IMR-90 (cell line): ENCODE data around the gene PLXNA4. TPM values are rescaled to one million over a fixed set of nuclear protein-coding genes. Genes with fewer than 3 reads are reported as not detected.

ENCODE experiments used
- ATAC-seq: fragments of 200-7000 bp; cut with Tn5 transposase; 2 replicates; pipeline ENCODE4 v1.9.1; 2020; ENCODE audit warnings: low read depth, mild to moderate bottlenecking, moderate library complexity
- BruUV-seq: library from RNA; stranded (reverse); fragments of 400-500 nt; replicated peaks from 2 replicates; lab custom pipeline; 2021; lab: Mats Ljungman, UMichigan
- CTCF ChIA-PET: fragments of 300-600 bp; formaldehyde crosslinking; extraction: SDS; loops from one replicate; lab custom pipeline; 2021; ENCODE audit warnings: antibody characterized with exemption; lab: Yijun Ruan, JAX
- POLR2A ChIA-PET: fragments of 300-600 bp; sonication (Branson Sonifier 250); formaldehyde crosslinking; loops from one replicate; lab custom pipeline; 2022; ENCODE audit warnings: antibody characterized with exemption; ENCODE audit not compliant: unreplicated experiment; lab: Charles Lee
- DNase-seq: peaks from one replicate; pipeline ENCODE4 v3.0.0; 2013
- H2AFZ ChIP-seq: replicated peaks from 2 replicates; pipeline ENCODE3; 2013; ENCODE audit warnings: low read length, mild to moderate bottlenecking; ENCODE audit not compliant: poor library complexity
- H2AK5ac ChIP-seq: 2 replicates; pipeline ENCODE4 v1.6.1; 2013; ENCODE audit warnings: low read depth, low read length, inconsistent platforms
- H2AK9ac ChIP-seq: replicated peaks from 2 replicates; pipeline ENCODE3; 2013; ENCODE audit warnings: mild to moderate bottlenecking, low read depth, low read length, moderate library complexity; ENCODE audit not compliant: poor library complexity
- H2BK120ac ChIP-seq: 2 replicates; pipeline ENCODE4 v1.6.1; 2013; ENCODE audit warnings: low read depth, low read length, inconsistent platforms
- H2BK15ac ChIP-seq: 3 replicates; pipeline ENCODE4 v1.6.1; 2013; ENCODE audit warnings: low read depth, low read length, inconsistent platforms
- H2BK20ac ChIP-seq: 2 replicates; pipeline ENCODE4 v1.6.1; 2013; ENCODE audit warnings: low read depth, mild to moderate bottlenecking, inconsistent platforms, low read length, moderate library complexity
- H2BK5ac ChIP-seq: 2 replicates; pipeline ENCODE4 v1.6.1; 2013; ENCODE audit warnings: mild to moderate bottlenecking, low read depth, low read length, inconsistent platforms; ENCODE audit not compliant: poor library complexity, severe bottlenecking
- H3K14ac ChIP-seq: replicated peaks from 2 replicates; pipeline ENCODE4 v1.6.1; 2013; ENCODE audit warnings: low read depth, low read length, inconsistent platforms
- H3K18ac ChIP-seq: 2 replicates; pipeline ENCODE4 v1.6.1; 2013; ENCODE audit warnings: low read depth, low read length, control low read depth
- H3K23ac ChIP-seq: 2 replicates; pipeline ENCODE4 v1.6.1; 2013; ENCODE audit warnings: low read depth, low read length, inconsistent platforms
- H3K27ac ChIP-seq: 2 replicates; pipeline ENCODE4 v1.5.1; 2013; ENCODE audit warnings: mild to moderate bottlenecking, control low read depth, low read length; ENCODE audit not compliant: insufficient read depth
- H3K27me3 ChIP-seq: 2 replicates; pipeline ENCODE4 v1.6.1; 2013; ENCODE audit warnings: low read length; ENCODE audit not compliant: control insufficient read depth, insufficient read depth
- H3K36me3 ChIP-seq: 2 replicates; pipeline ENCODE4 v1.6.1; 2013; ENCODE audit warnings: low read length, mixed read lengths; ENCODE audit not compliant: control insufficient read depth, insufficient read depth
- H3K4ac ChIP-seq: 2 replicates; pipeline ENCODE4 v1.6.1; 2013; ENCODE audit warnings: low read depth, low read length, inconsistent platforms
- H3K4me1 ChIP-seq: 2 replicates; pipeline ENCODE4 v1.6.1; 2013; ENCODE audit warnings: low read length, mixed read lengths; ENCODE audit not compliant: control insufficient read depth, insufficient read depth
- H3K4me2 ChIP-seq: 2 replicates; pipeline ENCODE4 v1.6.1; 2013; ENCODE audit warnings: low read depth, mild to moderate bottlenecking, control low read depth, low read length, moderate library complexity
- H3K4me3 ChIP-seq: 2 replicates; pipeline ENCODE4 v1.5.1; 2013; ENCODE audit warnings: low read depth, mild to moderate bottlenecking, control low read depth, low read length, moderate library complexity; ENCODE audit not compliant: insufficient read depth
- H3K56ac ChIP-seq: 2 replicates; pipeline ENCODE4 v1.6.1; 2013; ENCODE audit warnings: low read length, inconsistent platforms; ENCODE audit not compliant: insufficient read depth; ENCODE audit errors: extremely low read depth
- H3K79me1 ChIP-seq, 2 experiments: 2 replicates each; pipeline ENCODE4 v1.6.1; 2013; ENCODE audit warnings: low read length in 2 of 2, inconsistent platforms in 1 of 2, low read depth in 1 of 2
- H3K9ac ChIP-seq: 2 replicates; pipeline ENCODE4 v1.6.1; 2013; ENCODE audit warnings: low read depth, low read length, control low read depth
- H3K9me1 ChIP-seq: 2 replicates; pipeline ENCODE4 v1.6.1; 2013; ENCODE audit warnings: low read length, inconsistent platforms; ENCODE audit not compliant: insufficient read depth
- H3K9me3 ChIP-seq: 2 replicates; pipeline ENCODE4 v1.6.1; 2013; ENCODE audit warnings: low read length; ENCODE audit not compliant: control insufficient read depth, insufficient read depth
- H4K20me1 ChIP-seq: 2 replicates; pipeline ENCODE4 v1.6.1; 2013; ENCODE audit warnings: low read length, inconsistent platforms; ENCODE audit not compliant: insufficient read depth
- H4K5ac ChIP-seq: 2 replicates; pipeline ENCODE4 v1.6.1; 2013; ENCODE audit warnings: mild to moderate bottlenecking, low read depth, low read length, control low read depth
- H4K8ac ChIP-seq, 2 experiments: 2 replicates each; pipeline ENCODE4 v1.6.1; 2013; ENCODE audit warnings: low read depth in 2 of 2, low read length in 2 of 2, control low read depth in 1 of 2, inconsistent platforms in 1 of 2
- H4K91ac ChIP-seq: 2 replicates; pipeline ENCODE4 v1.6.1; 2013; ENCODE audit warnings: low read depth, low read length, inconsistent platforms; ENCODE audit not compliant: insufficient read depth
- BHLHE40 ChIP-seq: fragments of 150-350 bp; IDR thresholded peaks from 2 replicates; pipeline ENCODE4 v1.6.1; 2016; ENCODE audit warnings: mild to moderate bottlenecking, low read depth, low read length
- CEBPB ChIP-seq: IDR thresholded peaks from 2 replicates; pipeline ENCODE4 v1.6.1; 2012; ENCODE audit warnings: low read depth, low read length, improper control_type of control experiment
- CHD1 ChIP-seq: IDR thresholded peaks from 2 replicates; pipeline ENCODE4 v1.6.1; 2012; ENCODE audit warnings: low read depth, low read length, improper control_type of control experiment
- CTCF ChIP-seq: conservative IDR thresholded peaks from 2 replicates; pipeline ENCODE4 v1.5.1; 2012; ENCODE audit warnings: mild to moderate bottlenecking, low read depth, low read length, improper control_type of control experiment
- FOS ChIP-seq: fragments of 150-350 bp; IDR thresholded peaks from 2 replicates; pipeline ENCODE4 v1.6.1; 2016; ENCODE audit warnings: low read depth, low read length
- MAFK ChIP-seq: IDR thresholded peaks from 2 replicates; pipeline ENCODE4 v1.6.1; 2012; ENCODE audit warnings: low read depth, low read length, improper control_type of control experiment
- MAZ ChIP-seq: IDR thresholded peaks from 2 replicates; pipeline ENCODE4 v1.6.1; 2012; ENCODE audit warnings: low read depth, mild to moderate bottlenecking, low read length, improper control_type of control experiment, moderate library complexity, borderline replicate concordance
- MXI1 ChIP-seq: IDR thresholded peaks from 2 replicates; pipeline ENCODE4 v1.6.1; 2012; ENCODE audit warnings: low read depth, mild to moderate bottlenecking, low read length, moderate library complexity, borderline replicate concordance
- NFE2L2 ChIP-seq: fragments of 150-350 bp; IDR thresholded peaks from 2 replicates; pipeline ENCODE4 v1.6.1; 2016; ENCODE audit warnings: low read depth, mild to moderate bottlenecking, low read length
- POLR2A ChIP-seq: IDR thresholded peaks from 2 replicates; pipeline ENCODE4 v1.6.1; 2012; ENCODE audit warnings: mild to moderate bottlenecking, low read depth, low read length
- RAD21 ChIP-seq: IDR thresholded peaks from 2 replicates; pipeline ENCODE4 v1.6.1; 2012; ENCODE audit warnings: low read length, improper control_type of control experiment
- RCOR1 ChIP-seq: IDR thresholded peaks from 2 replicates; pipeline ENCODE4 v1.6.1; 2012; ENCODE audit warnings: mild to moderate bottlenecking, low read length, improper control_type of control experiment; ENCODE audit not compliant: insufficient replicate concordance
- RFX5 ChIP-seq: IDR thresholded peaks from 2 replicates; pipeline ENCODE4 v1.8.0; 2012; ENCODE audit warnings: low read depth, mild to moderate bottlenecking, low read length, moderate library complexity
- SMC3 ChIP-seq: fragments of 150-350 bp; IDR thresholded peaks from 2 replicates; pipeline ENCODE4 v1.6.1; 2016; ENCODE audit warnings: low read depth, mild to moderate bottlenecking, antibody characterized with exemption, low read length, moderate library complexity
- USF2 ChIP-seq: fragments of 150-350 bp; IDR thresholded peaks from 2 replicates; pipeline ENCODE4 v1.6.1; 2017; ENCODE audit warnings: mild to moderate bottlenecking, antibody characterized with exemption, low read length, low read depth
- WGBS, 2 experiments: methylation state at CpG; one replicate each; pipeline versions ENCODE4 v1.1.5 to v1.1.7; 2013; ENCODE audit warnings: missing lambda C conversion rate in 2 of 2; ENCODE audit not compliant: insufficient read length in 1 of 2; ENCODE audit errors: extremely low coverage in 2 of 2; 5-methylcytosine and 5-hydroxymethylcytosine counted together
- dilution Hi-C: fragments of 300-500 bp; cut with HindIII; formaldehyde crosslinking; loops from one replicate; pipeline ENCODE4 v1.14.3; 2018; ENCODE audit warnings: low sequenced_read_pairs; ENCODE audit not compliant: unreplicated experiment
- in situ Hi-C: fragments of 300-500 bp; cut with MboI; formaldehyde crosslinking; loops from 3 replicates; pipeline ENCODE4 v1.14.3; 2019; ENCODE audit warnings: low sequenced_read_pairs, inconsistent platforms, mixed read lengths
- intact Hi-C: fragments of 100-400 bp; cut with micrococcal nuclease; formaldehyde crosslinking; loops from 2 replicates; pipeline ENCODE4 v1.10.0; 2022
- polyA plus RNA-seq, 3 experiments: library from polyadenylated mRNA; depleted of rRNA; stranded (reverse); fragments of >200 nt; gene quantifications; 2 replicates each; pipeline ENCODE4 v1.2.3, GENCODE V29; 2012; ENCODE audit warnings: low replicate concordance in 1 of 3
- total RNA-seq: library from RNA; depleted of rRNA; stranded (reverse); fragments of >200 nt; gene quantifications from 2 replicates; pipeline ENCODE4 v1.2.3, GENCODE V29; 2012
- TF ChIP-seq, protein P1 (sequence below): fragments of 150-350 bp; IDR thresholded peaks from 2 replicates; pipeline ENCODE4 v1.6.1; 2016; ENCODE audit warnings: low read depth, mild to moderate bottlenecking, low read length, moderate library complexity, borderline replicate concordance

The PLXNA4 gene
- total and polyA plus RNA-seq, 2 of the 4 experiments (the other 2 are of a cell fraction), result under 0.01 TPM

GRCh38 chr7:132511387-132511786, 64.9 kb downstream of the PLXNA4 start:
- TF ChIP-seq POLR2A (no peak), MAZ (no peak), RCOR1 (no peak), USF2 (no peak), CTCF (no peak), MXI1 (no peak), FOS (no peak), CHD1 (no peak), RAD21 (no peak), BHLHE40 (no peak), NFE2L2 (no peak), RFX5 (no peak), SMC3 (no peak), MAFK (no peak), CEBPB (no peak)
- TF ChIP-seq, protein P1, sequence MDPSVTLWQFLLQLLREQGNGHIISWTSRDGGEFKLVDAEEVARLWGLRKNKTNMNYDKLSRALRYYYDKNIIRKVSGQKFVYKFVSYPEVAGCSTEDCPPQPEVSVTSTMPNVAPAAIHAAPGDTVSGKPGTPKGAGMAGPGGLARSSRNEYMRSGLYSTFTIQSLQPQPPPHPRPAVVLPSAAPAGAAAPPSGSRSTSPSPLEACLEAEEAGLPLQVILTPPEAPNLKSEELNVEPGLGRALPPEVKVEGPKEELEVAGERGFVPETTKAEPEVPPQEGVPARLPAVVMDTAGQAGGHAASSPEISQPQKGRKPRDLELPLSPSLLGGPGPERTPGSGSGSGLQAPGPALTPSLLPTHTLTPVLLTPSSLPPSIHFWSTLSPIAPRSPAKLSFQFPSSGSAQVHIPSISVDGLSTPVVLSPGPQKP, result no peak
- no peak overlapping the region for H2AFZ ChIP-seq
- no peaks in the 10 kb centered on the region for H3K36me3 ChIP-seq
- H4K20me1 ChIP-seq, result no peaks in the 10 kb centered on the region
- no peak overlapping the region for H4K91ac ChIP-seq
- intact Hi-C loops (no loop called here), in situ Hi-C loops (no loop called here), dilution Hi-C loops (no loop called here)
- no peak for DNase-seq
- no peak for ATAC-seq
- ChIA-PET POLR2A (no interaction called here), CTCF (no interaction called here)
- no peak overlapping the region for H3K23ac ChIP-seq
- H4K8ac ChIP-seq, result no peak overlapping the region
- H3K4me2 ChIP-seq, result no peak overlapping the region
- BruUV-seq, result no TSS peak
- H2BK15ac ChIP-seq, result no peak overlapping the region
- no peak overlapping the region for H3K56ac ChIP-seq
- H3K27ac ChIP-seq, result no peak overlapping the region
- H2BK120ac ChIP-seq, result no peak overlapping the region
- H3K79me1 ChIP-seq, result no peaks in the 10 kb centered on the region
- no peaks in the 10 kb centered on the region for H3K4me1 ChIP-seq
- H3K4me3 ChIP-seq, result no peak overlapping the region
- no peak overlapping the region for H3K18ac ChIP-seq
- no peaks in the 10 kb centered on the region; the same call in 1 of the 2 replicates for H3K9me1 ChIP-seq
- H3K27me3 ChIP-seq, result no peaks in the 10 kb centered on the region
- H2BK5ac ChIP-seq, result no peak overlapping the region
- H3K14ac ChIP-seq, result no peak overlapping the region
- H2AK5ac ChIP-seq, result no peak overlapping the region
- H4K5ac ChIP-seq, result no peak overlapping the region
- WGBS, 2 experiments, result 92% methylated on average over 2 of the region's 3 CpGs; no CpG with 5 or more reads in 1 of the 2 experiments
- no peaks in the 10 kb centered on the region; the same call in 1 of the 2 replicates for H3K9me3 ChIP-seq
- H3K9ac ChIP-seq, result no peak overlapping the region
- H2AK9ac ChIP-seq, result no peak overlapping the region
- H3K4ac ChIP-seq, result no peak overlapping the region
- H2BK20ac ChIP-seq, result no peak overlapping the region
